NCI-H510A treated with DMSO at 0.1 percent for 48 hours (cell line): ENCODE results near the gene IKZF2.

Experiments used
- DNase-seq: peaks from one replicate; lab custom pipeline; 2025; lab: John Stamatoyannopoulos, UW

IKZF2 gene

DNA sequence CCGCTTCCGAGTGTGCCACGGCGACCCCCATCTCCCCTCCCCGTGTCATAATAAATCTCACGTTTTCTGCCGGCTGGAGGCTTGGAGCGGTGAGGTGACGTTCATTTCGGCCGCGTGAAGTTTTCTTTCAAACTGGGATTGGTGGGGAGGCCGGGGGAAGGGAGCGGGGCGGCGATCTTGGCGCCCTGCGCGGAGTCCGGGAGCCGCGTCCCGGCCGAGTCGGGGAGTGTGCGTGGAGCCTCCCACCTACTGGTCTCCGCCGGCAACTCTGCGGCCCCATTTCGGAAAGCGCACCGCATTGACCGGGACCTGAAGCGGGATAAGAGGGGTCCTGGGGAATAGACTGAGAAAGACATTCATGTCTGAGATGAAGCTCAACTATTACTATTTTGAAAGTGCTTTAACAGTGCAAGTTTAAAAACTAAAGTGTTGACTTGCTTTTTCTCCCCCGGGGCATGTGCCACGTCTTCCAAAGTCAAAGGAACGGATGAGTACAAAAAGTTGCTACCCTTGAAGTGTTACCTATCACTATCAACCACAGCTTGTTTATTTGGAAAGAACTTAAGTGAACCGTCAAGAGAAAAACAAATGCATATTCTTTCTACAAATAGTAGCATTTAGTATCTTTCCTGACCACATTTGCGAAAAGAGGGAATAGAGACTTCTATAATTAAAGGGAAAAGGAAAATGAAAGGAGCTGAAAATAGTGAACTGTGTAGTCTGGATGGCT lies 818 bp upstream of the IKZF2 start:
- peak; percentile 86 for DNase-seq

DNA sequence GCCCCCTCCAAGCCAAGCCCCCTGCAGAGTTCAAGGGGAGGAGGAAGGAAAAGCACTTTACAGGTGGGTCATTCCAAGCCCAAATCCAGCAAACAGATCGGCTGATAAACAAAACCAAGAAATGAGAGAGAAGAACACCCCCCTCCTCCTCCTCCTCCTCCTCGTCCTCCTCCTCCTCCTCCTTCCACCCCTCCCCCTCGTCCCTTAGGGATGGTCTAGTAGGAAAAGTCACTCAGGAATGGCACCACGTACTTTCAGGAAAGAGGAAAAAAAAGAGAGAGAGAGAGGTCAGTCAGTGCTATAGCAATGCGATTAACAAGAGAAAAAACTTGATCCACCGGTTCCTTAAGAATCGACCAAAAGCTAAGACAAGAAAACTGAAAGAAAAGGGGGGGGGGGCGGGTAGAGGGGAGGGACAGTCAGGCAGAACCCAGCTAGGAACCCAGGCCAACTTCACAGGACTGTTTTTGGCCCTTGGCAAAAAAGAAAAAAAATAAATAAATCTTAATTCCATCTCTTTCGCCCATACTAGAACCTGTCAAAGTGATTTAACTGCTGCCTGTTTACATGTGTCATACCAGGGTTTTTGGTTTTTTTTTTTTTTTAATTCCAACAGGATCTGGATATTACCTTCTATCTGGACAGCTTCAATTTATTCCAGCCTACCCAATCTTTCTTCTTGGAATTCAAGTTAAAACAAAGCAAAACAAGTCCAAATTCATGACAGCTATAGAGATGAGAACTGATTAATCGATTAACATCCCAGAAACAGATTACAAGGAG lies 906 bp downstream of the IKZF2 start:
- no peak for DNase-seq

DNA sequence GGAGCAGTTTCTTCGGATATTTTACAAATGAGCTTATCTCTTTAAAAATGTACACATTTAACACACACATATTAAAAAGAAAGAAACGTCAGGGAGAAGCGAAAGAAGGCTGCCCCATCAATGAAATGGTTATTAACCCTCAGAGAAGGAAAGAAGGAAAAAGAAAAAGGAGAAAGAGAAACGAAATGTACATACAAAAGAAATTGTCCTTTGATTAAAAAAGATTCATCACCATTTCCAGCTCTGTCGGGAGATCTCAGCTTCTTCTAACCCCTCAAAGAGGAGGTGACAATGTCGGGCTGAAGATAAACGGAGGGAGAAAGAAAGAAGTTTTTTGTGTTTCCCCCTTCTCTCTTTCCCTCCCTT lies 1.5 kb downstream of the IKZF2 start:
- no peak for DNase-seq

DNA sequence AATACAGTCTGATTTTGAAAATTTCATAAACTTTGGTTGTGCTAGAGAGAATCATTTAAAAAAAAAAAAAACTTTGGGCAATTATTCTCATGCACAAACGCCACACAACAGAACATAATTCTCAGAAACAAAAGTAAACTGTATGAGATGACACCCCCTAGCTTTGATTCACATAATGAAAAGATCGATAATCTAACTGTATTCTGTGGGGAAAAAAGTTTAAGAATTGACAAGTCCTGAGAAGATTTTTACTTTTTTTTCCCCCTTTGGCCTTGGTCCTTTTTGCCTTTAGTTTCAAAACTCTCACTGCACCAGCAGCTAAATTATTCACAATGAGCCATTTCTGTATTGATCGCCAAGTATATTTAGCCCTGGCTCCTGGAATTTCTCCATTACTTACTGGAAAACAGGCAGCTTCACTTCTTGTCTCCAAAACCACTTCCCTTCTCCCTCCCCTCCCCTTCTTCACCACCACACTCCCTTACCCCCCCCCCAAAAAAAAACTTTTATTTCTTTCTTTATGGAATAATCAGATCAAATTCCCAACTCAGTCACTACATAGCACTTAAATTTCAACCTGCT lies 2.0 kb downstream of the IKZF2 start:
- no peak for DNase-seq

DNA sequence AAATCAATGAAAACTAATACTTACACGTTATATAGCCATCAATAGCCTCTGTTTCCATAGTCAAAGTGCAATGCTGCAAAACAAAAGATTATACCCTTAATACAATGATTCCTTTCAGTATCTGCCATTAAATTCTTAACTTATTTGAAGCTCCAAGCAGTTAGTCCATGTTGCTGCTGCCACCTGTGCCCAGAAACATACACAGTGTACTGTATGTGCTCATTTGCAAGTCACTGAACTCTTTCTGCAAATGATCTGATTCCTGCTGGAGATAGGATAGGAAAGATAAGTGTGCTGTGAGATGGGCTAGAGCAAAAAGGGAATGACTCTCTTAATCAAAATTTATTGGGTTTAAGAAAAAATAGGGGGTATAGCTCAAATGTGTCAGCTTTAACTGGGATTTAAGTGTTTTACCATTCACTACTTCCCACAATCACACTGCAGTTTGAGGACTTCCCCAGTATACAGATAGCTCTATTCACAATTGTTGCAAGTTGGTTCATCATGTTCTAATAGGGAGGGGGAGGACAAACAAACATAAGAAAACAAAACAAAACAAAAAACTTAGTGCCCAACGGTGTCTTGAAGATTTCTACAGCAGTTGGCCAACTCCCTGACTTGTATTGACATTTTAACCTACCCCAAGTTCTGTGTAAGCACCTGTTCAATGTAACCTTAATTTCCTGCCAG lies 2.7 kb downstream of the IKZF2 start:
- DNase-seq = peak; percentile 10

DNA sequence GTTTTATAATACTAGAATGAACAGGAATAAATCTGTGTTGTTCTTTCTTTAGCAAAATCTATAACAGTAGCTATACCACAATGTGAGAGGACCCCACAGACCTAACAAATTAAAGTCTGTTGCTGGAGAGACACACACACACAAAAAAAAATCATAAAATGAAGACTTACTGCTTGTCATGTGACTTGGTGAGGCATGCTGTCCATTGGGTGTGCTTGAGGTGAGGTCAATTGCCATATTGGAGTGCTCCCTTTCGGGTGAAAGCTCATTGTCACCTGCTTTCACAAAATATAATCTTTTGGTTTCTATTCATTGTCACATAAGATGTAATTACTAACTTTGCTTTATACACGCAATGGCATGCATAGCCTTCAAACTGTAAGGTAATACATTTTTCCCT lies 3.9 kb downstream of the IKZF2 start:
- no peak for DNase-seq

DNA sequence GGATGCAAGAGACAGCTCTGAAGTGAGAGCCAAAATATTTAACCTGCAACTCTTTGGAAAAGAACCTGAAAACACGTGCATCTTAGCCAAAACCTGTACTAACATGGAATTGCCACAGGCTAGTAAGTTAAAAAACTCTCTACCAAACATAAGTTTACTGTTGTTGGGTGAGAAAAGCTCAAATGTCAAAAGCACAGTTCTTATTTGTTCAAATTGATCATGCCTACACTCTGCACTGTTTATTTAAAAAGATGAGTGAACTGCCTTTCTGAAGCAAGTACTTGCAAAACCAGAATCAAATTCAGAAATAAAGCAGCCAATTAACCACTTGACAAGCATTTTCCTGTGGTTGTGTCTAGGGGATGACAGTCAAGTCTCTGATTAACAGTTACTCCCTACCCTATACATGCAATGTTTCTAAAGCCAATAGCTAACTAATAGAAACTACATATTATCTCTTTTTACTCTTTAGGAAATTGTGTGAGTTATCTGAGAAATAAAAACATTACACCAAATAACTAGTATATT lies 5.6 kb downstream of the IKZF2 start:
- DNase-seq = peak; percentile 22

DNA sequence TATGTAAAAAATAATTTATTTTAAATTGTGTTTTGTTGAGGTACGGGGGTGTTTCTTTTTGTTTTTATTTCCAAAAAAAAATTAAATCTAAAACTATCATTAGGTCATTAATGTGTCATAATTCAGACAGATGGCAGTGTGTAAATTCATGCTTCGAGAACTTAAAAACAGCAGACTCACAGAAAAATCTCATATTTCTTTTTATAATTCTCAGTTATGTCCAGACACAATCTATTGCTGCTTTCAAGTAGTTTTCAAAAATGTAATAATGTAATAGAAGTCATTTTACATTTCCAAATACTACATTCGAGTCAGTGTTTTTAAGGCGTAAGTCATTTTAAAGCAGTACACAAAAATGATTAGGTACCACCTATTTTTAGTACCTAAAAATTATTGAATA lies 14.3 kb downstream of the IKZF2 start:
- DNase-seq = no peak

DNA sequence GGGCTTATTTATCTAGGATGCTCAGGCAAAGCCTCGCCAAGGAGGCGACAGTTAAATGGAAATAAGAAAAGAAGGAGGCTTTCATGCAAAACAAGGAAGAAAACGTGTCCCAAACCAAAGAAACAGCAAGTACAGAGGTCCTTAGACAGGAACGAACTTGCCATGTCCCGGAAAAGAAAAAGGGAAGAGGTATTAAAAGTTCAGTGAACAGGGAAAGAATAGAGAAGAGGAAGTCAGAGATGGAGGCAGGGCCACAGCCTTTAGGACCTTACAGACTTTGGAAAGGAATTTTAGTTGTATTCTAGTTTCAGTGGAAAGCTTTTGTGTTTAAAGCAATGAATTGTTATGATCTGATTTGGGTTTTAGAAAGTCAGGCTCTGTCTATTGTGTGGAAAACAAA lies 22.1 kb downstream of the IKZF2 start:
- DNase-seq = no peak

DNA sequence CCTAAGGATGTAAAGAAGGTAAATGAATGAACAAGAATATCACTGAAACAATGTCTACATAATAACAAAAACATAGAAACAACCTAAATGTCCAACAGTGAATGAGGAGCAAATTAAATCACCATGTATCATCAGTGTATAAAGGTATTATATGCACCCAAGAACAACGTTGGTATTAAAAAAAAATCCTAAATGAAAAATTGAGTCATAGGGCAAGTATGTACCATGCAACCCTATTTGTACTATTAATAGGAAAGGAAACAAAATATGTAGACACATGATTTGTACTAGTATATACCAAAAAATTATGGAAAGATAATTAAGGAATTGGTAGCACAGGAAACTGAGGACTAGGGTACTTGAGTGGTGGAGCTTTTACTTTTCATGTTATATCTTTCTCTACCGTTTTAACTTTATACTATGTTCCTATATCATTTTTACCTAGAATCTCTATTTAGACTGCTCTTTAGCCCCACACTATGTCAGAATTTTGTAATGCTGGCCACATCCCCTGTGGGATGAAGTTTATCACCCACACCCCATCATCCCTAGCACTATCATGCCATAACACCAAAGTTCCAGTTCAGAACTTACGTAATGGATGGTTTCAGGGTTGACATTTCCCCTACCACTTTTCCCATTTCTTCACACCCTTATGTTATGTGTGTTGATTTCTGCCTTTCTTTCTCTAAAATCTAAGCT lies 25.6 kb downstream of the IKZF2 start:
- no peak for DNase-seq

DNA sequence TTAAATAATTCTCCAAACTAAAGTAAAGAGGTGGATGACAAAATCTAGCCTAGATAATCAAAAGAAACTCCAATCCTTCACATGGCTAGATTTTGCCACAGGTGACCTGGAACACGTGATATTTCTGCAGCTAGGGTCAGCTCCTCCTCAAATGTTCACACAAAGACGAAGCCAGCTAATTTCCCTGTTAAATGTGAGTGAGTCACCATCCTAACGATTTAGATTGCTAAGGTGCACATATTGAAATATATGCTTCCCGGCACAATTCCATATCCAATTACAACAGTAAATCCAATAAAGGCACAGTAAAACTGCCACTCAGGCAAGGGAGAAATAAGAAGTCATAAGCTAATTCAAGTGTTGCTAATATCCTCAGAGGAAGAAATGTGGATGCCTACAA lies 28.7 kb downstream of the IKZF2 start:
- no peak for DNase-seq

DNA sequence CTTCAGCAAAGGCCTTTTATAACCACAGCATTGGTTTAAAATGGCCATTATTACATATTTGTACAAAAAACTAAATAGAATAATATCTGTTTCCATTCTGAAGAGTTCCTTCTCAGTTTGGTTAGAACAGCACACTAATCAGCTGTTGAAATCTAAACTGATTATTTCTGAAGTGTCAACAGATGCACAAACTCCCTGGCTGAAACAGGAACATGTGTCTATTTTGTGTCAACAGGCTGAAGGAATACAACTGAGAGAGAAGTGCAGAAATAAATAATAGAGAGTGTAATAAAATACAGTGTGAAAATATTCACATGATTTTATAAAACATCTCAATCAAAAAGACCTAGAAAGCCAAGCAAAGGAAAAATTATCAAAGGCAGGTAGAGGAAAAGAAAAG lies 29.7 kb downstream of the IKZF2 start:
- no peak for DNase-seq

DNA sequence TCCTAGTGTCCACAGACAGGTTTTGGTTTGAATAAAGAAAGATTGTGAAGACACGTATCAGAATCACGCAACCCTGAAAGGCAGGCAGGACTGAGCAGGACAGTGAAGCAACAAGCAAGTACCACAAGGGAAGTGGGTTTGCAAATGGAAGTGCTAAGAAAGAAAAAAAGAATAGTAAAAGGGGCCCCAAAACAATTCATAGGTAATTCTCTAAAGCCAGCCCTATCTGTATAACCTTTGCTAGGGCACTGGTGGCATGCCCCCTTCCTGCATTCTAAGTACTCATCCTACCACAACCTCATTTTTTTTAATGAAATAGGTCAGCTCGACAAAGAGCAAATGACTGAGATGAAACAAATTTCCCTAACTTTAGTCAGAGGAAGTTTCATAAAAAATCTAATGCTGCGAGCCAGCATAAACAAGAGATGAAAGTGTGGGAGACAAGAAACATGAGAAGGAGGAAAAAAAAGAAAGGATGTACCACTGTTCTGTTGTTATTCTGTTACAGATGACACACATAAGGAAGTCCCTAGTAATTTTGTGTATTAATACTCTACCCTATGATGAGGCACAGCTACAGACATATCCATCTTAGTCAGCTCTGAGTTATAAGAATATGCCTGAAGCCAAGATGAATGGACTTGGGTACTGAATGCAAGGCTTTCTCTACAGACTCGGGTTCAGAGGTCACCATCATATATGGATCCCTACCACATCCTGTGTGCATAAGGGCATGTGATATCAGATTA lies 32.2 kb downstream of the IKZF2 start:
- DNase-seq = no peak

DNA sequence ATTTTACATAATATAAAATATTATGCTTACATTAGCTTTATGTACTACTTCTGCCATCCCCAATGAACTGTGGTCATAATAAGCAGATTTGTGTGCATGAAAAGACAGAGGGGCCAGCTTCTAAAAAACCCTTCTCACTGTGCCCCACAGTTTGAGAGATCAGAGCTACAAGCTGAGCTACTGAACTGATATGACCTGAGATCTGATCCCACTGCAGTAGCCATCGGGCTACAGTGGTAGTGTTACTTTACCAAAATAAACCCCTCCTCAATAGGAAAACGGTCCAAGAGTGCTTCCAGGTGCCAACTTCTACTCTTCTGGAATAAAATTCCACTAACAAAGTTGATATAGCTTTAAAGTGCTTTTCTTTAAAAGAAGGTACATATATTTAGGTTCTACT lies 43.1 kb downstream of the IKZF2 start:
- no peak for DNase-seq

DNA sequence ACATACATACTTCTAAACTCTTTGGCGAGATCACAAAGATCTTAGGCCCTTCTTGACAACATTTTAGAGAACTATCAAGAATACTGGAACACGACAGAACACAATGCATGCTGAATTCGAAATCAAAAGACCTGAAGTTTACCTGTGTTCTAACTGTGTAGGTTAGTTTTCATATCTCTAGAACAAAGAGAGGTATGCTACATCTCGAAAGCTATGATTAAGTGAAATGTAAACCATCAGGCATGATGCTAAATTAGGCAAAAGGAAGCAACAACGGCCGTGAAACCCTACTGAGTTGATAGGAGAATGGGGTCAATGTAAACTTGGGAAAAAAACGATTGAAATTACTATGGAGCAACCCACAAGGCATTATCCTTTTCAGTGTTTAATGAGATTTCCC lies 43.7 kb downstream of the IKZF2 start:
- no peak for DNase-seq

DNA sequence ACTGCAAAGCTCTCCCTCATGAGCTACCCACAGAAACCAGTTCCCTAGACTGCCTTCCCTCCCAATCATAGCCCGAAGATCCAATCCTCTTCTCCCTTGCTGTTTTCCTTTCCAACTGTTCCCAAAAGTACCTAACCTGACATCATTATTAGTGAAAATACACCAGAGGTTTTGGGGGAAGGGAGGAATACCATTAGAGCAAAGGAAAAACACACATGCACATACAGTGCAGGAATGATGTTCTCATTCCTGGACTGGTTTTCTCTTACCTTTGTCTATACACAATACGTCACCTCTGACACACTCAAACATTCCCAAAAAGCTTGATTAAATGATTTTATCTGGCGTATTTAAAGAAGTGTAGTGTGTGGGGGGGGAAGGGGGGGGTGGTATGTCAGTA lies 46.2 kb downstream of the IKZF2 start:
- no peak for DNase-seq

DNA sequence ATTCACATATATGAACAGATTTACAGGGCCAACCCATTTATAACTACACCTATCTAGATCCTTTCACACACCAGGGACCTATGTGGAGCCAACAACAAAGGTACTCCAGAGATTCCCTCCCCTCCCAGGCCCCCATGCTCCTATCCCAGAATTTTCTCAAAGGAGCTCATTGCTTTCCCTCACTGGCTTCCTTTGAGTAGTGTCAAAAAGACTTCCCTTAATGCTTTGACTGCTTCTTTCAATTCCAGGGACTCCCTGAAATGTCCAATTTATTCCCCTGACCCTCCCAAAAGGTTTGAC lies 46.6 kb downstream of the IKZF2 start:
- DNase-seq = no peak

DNA sequence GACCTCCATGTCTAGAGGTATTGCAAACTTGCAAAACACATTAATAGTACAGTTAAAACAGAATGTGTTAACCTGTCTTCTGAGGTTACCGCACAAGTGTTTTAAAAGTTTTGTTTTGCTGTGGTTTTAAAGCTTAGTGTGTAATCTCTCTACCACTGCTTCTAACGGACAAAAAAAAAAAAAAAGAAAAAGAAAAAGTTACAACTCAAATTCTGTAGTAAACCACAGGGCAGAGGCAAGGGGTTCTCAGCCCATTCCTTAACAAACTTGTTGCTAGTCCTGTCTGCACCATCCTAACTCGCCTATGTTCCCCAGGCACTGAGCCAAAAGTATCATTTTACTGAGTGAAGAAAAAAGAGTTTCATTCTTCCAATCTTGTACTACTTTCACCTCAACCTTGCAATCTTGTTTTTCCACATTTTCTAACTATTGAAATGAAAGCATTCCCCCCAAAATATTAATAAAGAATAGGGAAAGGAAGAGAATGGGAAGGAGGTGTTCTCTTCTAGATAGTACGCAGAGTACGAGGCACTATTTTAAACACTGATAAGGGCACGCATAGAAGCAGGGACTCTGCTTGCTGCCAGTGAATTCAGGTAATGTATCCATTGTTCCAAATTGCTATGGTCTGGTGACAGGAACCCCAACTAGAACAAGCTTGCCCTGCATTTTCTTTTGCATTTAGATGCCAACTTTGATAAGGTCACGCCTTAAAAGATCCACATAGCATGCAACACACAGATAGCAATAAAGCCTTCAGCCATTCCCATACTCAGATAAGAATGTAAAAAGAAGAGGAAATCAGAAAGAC lies 47.1 kb downstream of the IKZF2 start:
- DNase-seq = no peak

DNA sequence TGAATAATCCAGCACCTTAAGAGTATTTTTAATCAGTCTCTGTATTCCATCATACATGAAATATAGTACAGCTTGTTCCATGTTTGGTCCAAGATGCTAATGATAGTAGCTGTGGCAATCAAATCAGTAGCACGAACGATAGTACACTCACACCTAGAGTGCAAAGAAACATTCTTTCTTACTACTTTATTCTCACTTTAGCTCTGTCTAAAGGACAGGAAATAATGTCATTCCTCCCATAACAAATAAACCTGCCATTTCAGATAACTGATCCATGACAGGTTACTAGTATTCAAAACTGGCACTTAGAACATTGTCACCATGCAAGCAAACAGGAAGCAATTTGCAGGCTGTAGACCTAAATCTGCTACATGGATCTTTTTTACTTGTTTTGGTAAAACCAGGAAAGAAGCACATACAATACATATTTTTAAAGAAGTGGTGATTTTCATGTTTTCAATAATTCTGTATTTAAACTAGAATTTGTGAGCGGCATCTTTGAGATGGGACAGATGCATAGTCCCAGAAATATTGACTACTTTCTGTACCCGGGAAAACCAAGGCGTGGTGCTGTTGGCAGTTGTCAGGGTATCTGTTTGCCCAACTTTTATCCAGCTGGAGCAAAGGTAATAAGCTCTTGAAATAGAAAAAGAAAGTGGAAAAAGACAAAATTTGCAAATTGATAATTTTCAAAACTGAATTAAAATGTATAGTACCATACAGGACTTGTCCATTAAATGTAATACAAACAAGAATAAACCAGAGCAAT lies 49.5 kb downstream of the IKZF2 start:
- peak; percentile 33 for DNase-seq

DNA sequence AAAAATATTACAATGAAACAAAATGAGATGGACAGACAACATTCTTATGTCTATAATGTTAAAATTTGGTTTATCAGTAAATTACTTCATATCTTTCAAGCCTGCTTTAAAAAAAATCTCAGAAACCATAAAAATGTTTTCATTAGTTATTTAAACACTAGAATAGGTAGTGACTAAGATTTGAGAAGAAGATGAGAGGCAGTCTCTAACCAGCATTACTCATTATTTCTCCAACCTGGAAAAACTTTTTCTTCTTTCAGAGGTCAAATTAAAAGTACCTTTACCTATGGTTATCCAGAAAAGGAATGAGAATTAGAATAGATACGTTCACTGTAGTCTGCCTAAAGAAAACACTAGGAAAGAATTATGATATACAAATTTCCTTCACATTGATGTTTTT lies 50.3 kb downstream of the IKZF2 start:
- no peak for DNase-seq
